HS-5 (cell line): ENCODE results near the gene USP30.
"Not testable (repeated sequence)": the region's sequence is repeated elsewhere in the genome, so short reads cannot be mapped to it uniquely, and the experiment has no call there.

Source experiments
- DNase-seq: peaks from one replicate; pipeline ENCODE4 v3.0.0-alpha.2; 2012; ENCODE audit warnings: low read depth

USP30 gene

GRCh38 chr12:109053382-109054123 lies 1.2 kb downstream of the USP30 start:
- DNase-seq = no peak

GRCh38 chr12:109054124-109054513 lies 1.7 kb downstream of the USP30 start:
- not testable (repeated sequence) for DNase-seq

- no peak for DNase-seq
Observed at GRCh38 chr12:109054520-109054919, 2.1 kb downstream of the USP30 start.

- DNase-seq = no peak
Observed at GRCh38 chr12:109056891-109057290, 4.5 kb downstream of the USP30 start.

GRCh38 chr12:109057376-109057775 lies 5.0 kb downstream of the USP30 start:
- no peak for DNase-seq

GRCh38 chr12:109058773-109059172 lies 6.4 kb downstream of the USP30 start:
- DNase-seq = no peak

GRCh38 chr12:109064143-109064542 lies 11.8 kb downstream of the USP30 start:
- DNase-seq = no peak

- DNase-seq = no peak
Observed at GRCh38 chr12:109065154-109065852, 12.9 kb downstream of the USP30 start.

- no peak for DNase-seq
Observed at GRCh38 chr12:109065853-109066193, 13.4 kb downstream of the USP30 start.

GRCh38 chr12:109069307-109070271 lies 17.2 kb downstream of the USP30 start:
- no peak for DNase-seq

GRCh38 chr12:109074866-109075265 lies 22.5 kb downstream of the USP30 start:
- no peak for DNase-seq

GRCh38 chr12:109082751-109083150 lies 30.4 kb downstream of the USP30 start:
- no peak for DNase-seq

GRCh38 chr12:109084425-109084824 lies 32.0 kb downstream of the USP30 start:
- no peak for DNase-seq

- DNase-seq = no peak
Observed at GRCh38 chr12:109085590-109085989, 33.2 kb downstream of the USP30 start.

- DNase-seq = no peak
Observed at GRCh38 chr12:109087250-109087649, 34.9 kb downstream of the USP30 start.

- no peak for DNase-seq
Observed at GRCh38 chr12:109088818-109089217, 36.4 kb downstream of the USP30 start.

- DNase-seq = no peak
Observed at GRCh38 chr12:109089683-109090082, 37.3 kb downstream of the USP30 start.

GRCh38 chr12:109092497-109093021 lies 40.2 kb downstream of the USP30 start:
- no peak for DNase-seq

- peak; percentile 72 for DNase-seq
Observed at GRCh38 chr12:109093022-109093918, 40.9 kb downstream of the USP30 start, which contains the start of gene ALKBH2. TSS of gene ALKBH2 (minus strand) at chr12:109093472. CDS start at chr12:109092786, 686 bp downstream.

- no peak for DNase-seq
Observed at GRCh38 chr12:109097140-109097434, 44.7 kb downstream of the USP30 start.

GRCh38 chr12:109097435-109098182 lies 45.2 kb downstream of the USP30 start, which contains the start of gene UNG:
TSS of gene UNG (plus strand) at chr12:109097597. CDS start at chr12:109097680, 83 bp downstream.
- DNase-seq = peak; percentile 68
